ENCODE results near the gene LATS2.
"Not testable (repeated sequence)": the region's sequence is repeated elsewhere in the genome, so short reads cannot be mapped to it uniquely, and the experiment has no call there.

The LATS2 gene

GRCh38 chr13:20964904-20965303 lies 96.5 kb downstream of the LATS2 start:
- H3K27ac ChIP-seq (replicated peaks) = no peak overlapping the region
- DNase-seq (ENCODE audit: low read depth in 1 of 2, low spot score in 1 of 2) = no peak
- no peak for TF ChIP-seq POLR2AphosphoS5 (IDR thresholded peaks at IDR 0.05; ENCODE audit: low read depth)
- no peak for TF ChIP-seq GABPA (IDR thresholded peaks at IDR 0.05; ENCODE audit: low read depth)
- TF ChIP-seq, protein P1, sequence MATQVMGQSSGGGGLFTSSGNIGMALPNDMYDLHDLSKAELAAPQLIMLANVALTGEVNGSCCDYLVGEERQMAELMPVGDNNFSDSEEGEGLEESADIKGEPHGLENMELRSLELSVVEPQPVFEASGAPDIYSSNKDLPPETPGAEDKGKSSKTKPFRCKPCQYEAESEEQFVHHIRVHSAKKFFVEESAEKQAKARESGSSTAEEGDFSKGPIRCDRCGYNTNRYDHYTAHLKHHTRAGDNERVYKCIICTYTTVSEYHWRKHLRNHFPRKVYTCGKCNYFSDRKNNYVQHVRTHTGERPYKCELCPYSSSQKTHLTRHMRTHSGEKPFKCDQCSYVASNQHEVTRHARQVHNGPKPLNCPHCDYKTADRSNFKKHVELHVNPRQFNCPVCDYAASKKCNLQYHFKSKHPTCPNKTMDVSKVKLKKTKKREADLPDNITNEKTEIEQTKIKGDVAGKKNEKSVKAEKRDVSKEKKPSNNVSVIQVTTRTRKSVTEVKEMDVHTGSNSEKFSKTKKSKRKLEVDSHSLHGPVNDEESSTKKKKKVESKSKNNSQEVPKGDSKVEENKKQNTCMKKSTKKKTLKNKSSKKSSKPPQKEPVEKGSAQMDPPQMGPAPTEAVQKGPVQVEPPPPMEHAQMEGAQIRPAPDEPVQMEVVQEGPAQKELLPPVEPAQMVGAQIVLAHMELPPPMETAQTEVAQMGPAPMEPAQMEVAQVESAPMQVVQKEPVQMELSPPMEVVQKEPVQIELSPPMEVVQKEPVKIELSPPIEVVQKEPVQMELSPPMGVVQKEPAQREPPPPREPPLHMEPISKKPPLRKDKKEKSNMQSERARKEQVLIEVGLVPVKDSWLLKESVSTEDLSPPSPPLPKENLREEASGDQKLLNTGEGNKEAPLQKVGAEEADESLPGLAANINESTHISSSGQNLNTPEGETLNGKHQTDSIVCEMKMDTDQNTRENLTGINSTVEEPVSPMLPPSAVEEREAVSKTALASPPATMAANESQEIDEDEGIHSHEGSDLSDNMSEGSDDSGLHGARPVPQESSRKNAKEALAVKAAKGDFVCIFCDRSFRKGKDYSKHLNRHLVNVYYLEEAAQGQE (IDR thresholded peaks at IDR 0.05; ENCODE audit: insufficient replicate concordance, low read depth) = no peak
- TF ChIP-seq, protein P2, sequence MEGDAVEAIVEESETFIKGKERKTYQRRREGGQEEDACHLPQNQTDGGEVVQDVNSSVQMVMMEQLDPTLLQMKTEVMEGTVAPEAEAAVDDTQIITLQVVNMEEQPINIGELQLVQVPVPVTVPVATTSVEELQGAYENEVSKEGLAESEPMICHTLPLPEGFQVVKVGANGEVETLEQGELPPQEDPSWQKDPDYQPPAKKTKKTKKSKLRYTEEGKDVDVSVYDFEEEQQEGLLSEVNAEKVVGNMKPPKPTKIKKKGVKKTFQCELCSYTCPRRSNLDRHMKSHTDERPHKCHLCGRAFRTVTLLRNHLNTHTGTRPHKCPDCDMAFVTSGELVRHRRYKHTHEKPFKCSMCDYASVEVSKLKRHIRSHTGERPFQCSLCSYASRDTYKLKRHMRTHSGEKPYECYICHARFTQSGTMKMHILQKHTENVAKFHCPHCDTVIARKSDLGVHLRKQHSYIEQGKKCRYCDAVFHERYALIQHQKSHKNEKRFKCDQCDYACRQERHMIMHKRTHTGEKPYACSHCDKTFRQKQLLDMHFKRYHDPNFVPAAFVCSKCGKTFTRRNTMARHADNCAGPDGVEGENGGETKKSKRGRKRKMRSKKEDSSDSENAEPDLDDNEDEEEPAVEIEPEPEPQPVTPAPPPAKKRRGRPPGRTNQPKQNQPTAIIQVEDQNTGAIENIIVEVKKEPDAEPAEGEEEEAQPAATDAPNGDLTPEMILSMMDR (IDR thresholded peaks at IDR 0.05; ENCODE audit: insufficient read depth, low read length) = no peak
- no peak for TF ChIP-seq SPI1 (IDR thresholded peaks at IDR 0.05; ENCODE audit: borderline replicate concordance, low read depth)

DNA sequence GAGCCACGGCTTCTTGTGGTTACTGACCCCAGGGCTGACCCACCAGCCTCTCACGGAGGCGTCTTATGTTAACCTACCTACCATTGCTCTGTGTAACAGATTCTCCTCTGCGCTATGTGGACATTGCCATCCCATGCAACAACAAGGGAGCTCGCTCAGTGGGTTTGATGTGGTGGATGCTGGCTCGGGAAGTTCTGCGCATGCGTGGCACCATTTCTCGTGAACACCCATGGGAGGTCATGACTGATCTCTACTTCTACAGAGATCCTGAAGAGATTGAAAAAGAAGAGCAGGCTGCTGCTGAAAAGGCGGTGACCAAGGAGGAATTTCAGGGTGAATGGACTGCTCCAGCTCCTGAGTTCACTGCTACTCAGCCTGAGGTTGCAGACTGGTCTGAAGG lies 99.7 kb downstream of the LATS2 start:
- H3K27ac ChIP-seq (replicated peaks); DNase-seq (ENCODE audit: low read depth in 1 of 2, low spot score in 1 of 2); H3K27me3 ChIP-seq (ENCODE audit: insufficient read depth, poor library complexity, severe bottlenecking); H3K4me3 ChIP-seq (replicated peaks; ENCODE audit: insufficient read depth, low read length): not testable (repeated sequence)

More at GRCh38 chr13:20964904-20965303, 96.5 kb downstream of the LATS2 start:
- no peaks in the 10 kb centered on the region for H3K27me3 ChIP-seq (ENCODE audit: insufficient read depth, poor library complexity, severe bottlenecking)
- H3K4me3 ChIP-seq (replicated peaks; ENCODE audit: insufficient read depth, low read length) = no peak overlapping the region

GRCh38 chr13:20960663-20961309 lies 100.6 kb downstream of the LATS2 start:
- no peak overlapping the region for H3K27ac ChIP-seq (replicated peaks)
- TF ChIP-seq GABPA (IDR thresholded peaks at IDR 0.05; ENCODE audit: low read depth) (no peak), POLR2AphosphoS5 (IDR thresholded peaks at IDR 0.05; ENCODE audit: low read depth) (no peak), SPI1 (IDR thresholded peaks at IDR 0.05; ENCODE audit: borderline replicate concordance, low read depth) (no peak)
- TF ChIP-seq, protein P1 (IDR thresholded peaks at IDR 0.05; ENCODE audit: insufficient replicate concordance, low read depth) = no peak
- TF ChIP-seq, protein P2 (IDR thresholded peaks at IDR 0.05; ENCODE audit: insufficient read depth, low read length) = no peak
- peak in 1 of 2 experiments; percentile 31 for DNase-seq (ENCODE audit: low read depth in 1 of 2, low spot score in 1 of 2)
- no peak overlapping the region for H3K4me3 ChIP-seq (replicated peaks; ENCODE audit: insufficient read depth, low read length)
- H3K27me3 ChIP-seq (ENCODE audit: insufficient read depth, poor library complexity, severe bottlenecking) = no peaks in the 10 kb centered on the region

DNA sequence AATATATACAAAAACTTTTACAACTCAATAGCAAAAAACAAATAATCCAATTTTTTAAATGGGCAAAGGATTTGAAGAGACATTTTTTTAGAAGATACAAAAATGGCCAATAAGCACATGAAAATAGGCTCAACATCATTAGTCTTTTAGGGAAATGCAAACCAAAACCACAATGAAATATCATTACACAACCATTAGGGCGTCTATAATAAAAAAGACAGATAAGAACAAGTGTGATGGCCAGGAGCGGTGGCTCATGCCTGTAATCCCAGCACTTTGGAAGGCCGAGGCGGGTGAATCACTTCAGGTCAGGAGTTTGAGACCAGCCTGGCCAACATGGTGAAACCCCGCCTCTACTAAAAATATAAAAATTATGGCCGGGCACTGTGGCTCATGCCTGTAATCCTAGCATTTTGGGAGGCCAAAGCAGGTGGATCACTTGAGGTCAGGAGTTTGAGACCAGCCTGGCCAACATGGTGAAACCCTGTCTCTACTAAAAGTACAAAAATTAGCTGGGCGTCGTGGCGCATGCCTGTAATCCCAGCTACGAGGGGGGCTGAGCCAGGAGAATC lies 104.3 kb downstream of the LATS2 start:
- not testable (repeated sequence) for H3K27me3 ChIP-seq (ENCODE audit: insufficient read depth, poor library complexity, severe bottlenecking); H3K4me3 ChIP-seq (replicated peaks; ENCODE audit: insufficient read depth, low read length); H3K27ac ChIP-seq (replicated peaks)
- TF ChIP-seq SPI1 (IDR thresholded peaks at IDR 0.05; ENCODE audit: borderline replicate concordance, low read depth) = peak; percentile 40; the same call in 1 of the 2 replicates
- DNase-seq (ENCODE audit: low read depth in 1 of 2, low spot score in 1 of 2) = peak in 1 of 2 experiments; percentile 11

GRCh38 chr13:20955496-20955895 lies 105.9 kb downstream of the LATS2 start:
- TF ChIP-seq GABPA (IDR thresholded peaks at IDR 0.05; ENCODE audit: low read depth) (no peak), POLR2AphosphoS5 (IDR thresholded peaks at IDR 0.05; ENCODE audit: low read depth) (no peak), SPI1 (IDR thresholded peaks at IDR 0.05; ENCODE audit: borderline replicate concordance, low read depth) (no peak)
- TF ChIP-seq, protein P2 (IDR thresholded peaks at IDR 0.05; ENCODE audit: insufficient read depth, low read length) = no peak
- TF ChIP-seq, protein P1 (IDR thresholded peaks at IDR 0.05; ENCODE audit: insufficient replicate concordance, low read depth) = no peak
- Histone ChIP-seq H3K4me3 (replicated peaks; ENCODE audit: insufficient read depth, low read length) (no peak overlapping the region), H3K27ac (replicated peaks) (no peak overlapping the region), H3K27me3 (ENCODE audit: insufficient read depth, poor library complexity, severe bottlenecking) (no peaks in the 10 kb centered on the region)
- no peak for DNase-seq (ENCODE audit: low read depth in 1 of 2, low spot score in 1 of 2)
